ENCODE measurements around the gene TTC7B.

Gene TTC7B

DNA sequence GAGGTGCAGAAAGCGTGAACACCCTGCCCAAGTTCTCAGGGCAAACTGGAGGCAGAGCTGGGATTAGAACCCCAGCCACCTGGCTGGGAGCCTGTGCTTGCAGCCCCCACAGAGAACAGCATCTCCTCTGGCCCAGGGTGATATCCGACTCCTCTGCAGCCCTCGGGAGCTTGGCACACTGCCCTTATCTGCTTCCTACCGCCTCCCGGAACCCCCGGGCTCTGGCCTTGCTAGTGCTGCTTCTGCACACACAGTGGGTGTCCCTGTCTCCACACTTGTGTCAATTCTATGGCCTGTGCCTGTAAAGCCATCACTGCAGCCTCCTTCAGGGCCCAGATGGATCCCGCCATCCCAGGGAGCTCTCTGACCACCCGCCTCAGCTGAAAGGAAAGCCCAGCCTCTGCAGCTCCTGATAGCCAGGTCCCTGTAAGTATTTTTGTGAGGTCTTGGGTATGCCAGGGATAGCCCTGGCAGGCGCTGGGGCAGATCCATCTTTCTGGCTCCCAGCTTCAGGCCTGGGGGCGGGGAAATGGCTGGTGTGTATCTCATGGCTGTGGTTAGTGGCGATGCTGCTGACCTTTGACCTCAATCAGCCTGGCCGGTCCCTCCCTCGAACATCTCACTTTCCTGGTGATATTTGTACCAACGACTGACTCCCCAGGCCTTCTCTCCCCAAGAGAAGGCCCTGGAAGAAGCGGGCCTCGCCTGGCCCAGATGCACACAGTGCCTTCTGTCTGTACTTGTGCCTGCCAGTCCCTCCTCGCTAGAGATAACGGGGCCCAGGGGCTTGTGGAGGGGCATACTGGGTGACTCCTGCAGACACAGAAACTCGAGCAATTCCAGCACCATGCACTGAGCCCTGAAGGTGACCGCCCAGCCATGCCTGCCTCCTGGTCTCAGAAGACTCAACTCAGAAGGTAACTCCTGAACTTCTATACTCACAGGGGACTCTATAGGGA is 235.6 kb downstream of the TTC7B start:
- Histone ChIP-seq H3K27me3 (ENCODE audit: control insufficient read depth, insufficient read depth, low read length) (no peaks in the 10 kb centered on the region), H3K27ac (no peak overlapping the region), H2AFZ (no peak overlapping the region), H3K79me2 (peaks cover 2% of the 10 kb centered on the region), H3K9ac (no peak overlapping the region), H3K9me3 (ENCODE audit: control insufficient read depth, low read length) (no peaks in the 10 kb centered on the region), H3K4me2 (ENCODE audit: low read length) (no peak overlapping the region), H3K36me3 (ENCODE audit: control insufficient read depth, insufficient read depth, low read length) (no peaks in the 10 kb centered on the region), H3K4me3 (ENCODE audit: low read depth, low read length) (no peak overlapping the region), H3K4me1 (peaks cover 9% of the 10 kb centered on the region)
- TF ChIP-seq, protein P1, sequence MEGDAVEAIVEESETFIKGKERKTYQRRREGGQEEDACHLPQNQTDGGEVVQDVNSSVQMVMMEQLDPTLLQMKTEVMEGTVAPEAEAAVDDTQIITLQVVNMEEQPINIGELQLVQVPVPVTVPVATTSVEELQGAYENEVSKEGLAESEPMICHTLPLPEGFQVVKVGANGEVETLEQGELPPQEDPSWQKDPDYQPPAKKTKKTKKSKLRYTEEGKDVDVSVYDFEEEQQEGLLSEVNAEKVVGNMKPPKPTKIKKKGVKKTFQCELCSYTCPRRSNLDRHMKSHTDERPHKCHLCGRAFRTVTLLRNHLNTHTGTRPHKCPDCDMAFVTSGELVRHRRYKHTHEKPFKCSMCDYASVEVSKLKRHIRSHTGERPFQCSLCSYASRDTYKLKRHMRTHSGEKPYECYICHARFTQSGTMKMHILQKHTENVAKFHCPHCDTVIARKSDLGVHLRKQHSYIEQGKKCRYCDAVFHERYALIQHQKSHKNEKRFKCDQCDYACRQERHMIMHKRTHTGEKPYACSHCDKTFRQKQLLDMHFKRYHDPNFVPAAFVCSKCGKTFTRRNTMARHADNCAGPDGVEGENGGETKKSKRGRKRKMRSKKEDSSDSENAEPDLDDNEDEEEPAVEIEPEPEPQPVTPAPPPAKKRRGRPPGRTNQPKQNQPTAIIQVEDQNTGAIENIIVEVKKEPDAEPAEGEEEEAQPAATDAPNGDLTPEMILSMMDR (IDR thresholded peaks at IDR 0.05): no peak

DNA sequence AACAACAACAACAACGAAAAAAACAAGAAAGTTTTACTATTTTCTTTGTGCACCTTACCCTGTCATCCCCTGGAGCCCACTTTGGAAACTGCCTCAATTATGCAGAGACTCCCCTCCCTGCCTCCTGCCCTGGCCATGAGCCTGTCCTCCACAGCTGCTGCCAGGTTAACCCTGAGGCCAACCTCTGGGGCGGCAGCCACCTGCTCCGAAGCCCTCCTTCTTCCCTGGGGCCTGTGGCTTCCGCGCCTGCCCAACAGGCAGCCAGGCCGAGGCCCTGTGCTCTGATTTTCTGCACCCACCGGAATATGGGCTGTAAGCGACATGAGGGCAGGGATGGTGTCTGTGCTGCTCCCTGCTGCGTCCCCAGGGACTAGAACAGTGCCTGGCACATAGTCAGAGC is 236.4 kb downstream of the TTC7B start:
- Histone ChIP-seq H3K36me3 (ENCODE audit: control insufficient read depth, insufficient read depth, low read length) (no peaks in the 10 kb centered on the region), H3K9me3 (ENCODE audit: control insufficient read depth, low read length) (no peaks in the 10 kb centered on the region), H2AFZ (no peak overlapping the region), H3K9ac (no peak overlapping the region), H3K4me1 (peaks cover 9% of the 10 kb centered on the region), H3K27ac (no peak overlapping the region), H3K4me2 (ENCODE audit: low read length) (no peak overlapping the region), H3K4me3 (ENCODE audit: low read depth, low read length) (no peak overlapping the region), H3K27me3 (ENCODE audit: control insufficient read depth, insufficient read depth, low read length) (no peaks in the 10 kb centered on the region), H3K79me2 (no peaks in the 10 kb centered on the region)
- TF ChIP-seq, protein P1 (IDR thresholded peaks at IDR 0.05): no peak

DNA sequence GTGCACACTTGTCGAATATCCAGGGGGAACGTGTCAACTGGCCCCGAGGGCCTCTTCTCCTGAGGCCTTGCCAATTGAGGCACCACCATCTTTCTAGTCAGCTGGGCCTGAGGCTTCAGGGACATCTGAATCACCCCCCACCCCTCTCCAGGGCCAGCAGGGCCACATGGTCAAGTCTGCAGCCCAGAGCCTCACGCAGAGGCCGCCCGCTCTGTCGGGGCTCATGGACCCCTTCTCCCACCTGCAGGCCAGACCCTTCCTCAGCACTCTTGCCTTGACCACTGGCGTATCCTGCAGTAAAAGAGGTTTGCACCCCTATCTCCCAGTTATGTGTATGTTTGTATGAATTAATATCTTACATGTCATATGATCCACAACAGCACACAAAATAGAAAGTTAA is 237.1 kb downstream of the TTC7B start:
- H3K4me1 ChIP-seq: peaks cover 9% of the 10 kb centered on the region
- no peak overlapping the region for H2AFZ ChIP-seq
- H3K9me3 ChIP-seq (ENCODE audit: control insufficient read depth, low read length): no peaks in the 10 kb centered on the region
- H3K27me3 ChIP-seq (ENCODE audit: control insufficient read depth, insufficient read depth, low read length): no peaks in the 10 kb centered on the region
- no peaks in the 10 kb centered on the region for H3K36me3 ChIP-seq (ENCODE audit: control insufficient read depth, insufficient read depth, low read length)
- H3K4me2 ChIP-seq (ENCODE audit: low read length): no peak overlapping the region
- TF ChIP-seq, protein P1 (IDR thresholded peaks at IDR 0.05): no peak
- no peak overlapping the region for H3K27ac ChIP-seq
- H3K4me3 ChIP-seq (ENCODE audit: low read depth, low read length): no peak overlapping the region
- H3K79me2 ChIP-seq: no peaks in the 10 kb centered on the region
- no peak overlapping the region for H3K9ac ChIP-seq

DNA sequence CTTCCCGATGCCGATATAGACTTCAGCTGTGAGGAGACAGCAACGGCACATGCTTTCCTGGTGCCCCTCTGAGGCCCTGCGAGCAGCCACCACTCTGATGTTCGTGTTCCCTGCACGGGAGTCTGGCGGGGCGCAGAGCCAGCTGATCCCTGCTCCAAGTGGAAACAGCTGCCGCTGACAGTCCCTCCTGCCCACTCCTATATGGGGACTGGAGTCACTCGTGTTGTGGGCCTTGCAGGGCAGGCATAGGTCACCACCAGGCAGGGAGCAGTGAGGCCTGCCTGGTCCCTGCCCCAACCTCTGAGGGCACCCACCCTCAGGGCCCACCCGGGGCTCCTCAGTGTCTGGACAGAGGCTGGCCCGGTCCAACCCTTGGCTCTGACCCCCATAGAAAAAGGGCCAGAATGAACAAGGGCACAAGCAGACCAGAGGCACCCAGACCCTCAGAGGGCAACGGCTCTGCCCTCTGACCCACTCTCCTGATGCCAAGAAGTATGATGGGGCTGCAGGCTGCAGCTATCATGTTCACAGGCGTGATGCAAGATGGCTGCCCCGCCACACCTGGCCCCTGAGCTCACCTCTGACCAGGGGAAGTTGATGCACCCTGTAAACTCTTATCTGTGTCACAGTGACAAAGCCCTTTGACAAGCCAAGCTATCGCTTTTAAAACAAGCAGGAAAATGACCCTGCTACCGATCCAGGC is 237.8 kb downstream of the TTC7B start:
- no peaks in the 10 kb centered on the region for H3K9me3 ChIP-seq (ENCODE audit: control insufficient read depth, low read length)
- H3K36me3 ChIP-seq (ENCODE audit: control insufficient read depth, insufficient read depth, low read length): no peaks in the 10 kb centered on the region
- H3K27ac ChIP-seq: no peak overlapping the region
- peaks cover 9% of the 10 kb centered on the region for H3K4me1 ChIP-seq
- H3K4me2 ChIP-seq (ENCODE audit: low read length): no peak overlapping the region
- H3K27me3 ChIP-seq (ENCODE audit: control insufficient read depth, insufficient read depth, low read length): no peaks in the 10 kb centered on the region
- no peak overlapping the region for H2AFZ ChIP-seq
- H3K4me3 ChIP-seq (ENCODE audit: low read depth, low read length): no peak overlapping the region
- H3K9ac ChIP-seq: no peak overlapping the region
- TF ChIP-seq, protein P1 (IDR thresholded peaks at IDR 0.05): no peak
- H3K79me2 ChIP-seq: no peaks in the 10 kb centered on the region

All from parathyroid adenoma (tissue), 2 donors.